ENCODE measurements around the gene SH3BP4. TPM values are rescaled to one million over a fixed set of nuclear protein-coding genes. Genes with fewer than 3 reads are reported as not detected.

The SH3BP4 gene
- total RNA-seq, 1 experiment from 2014 or later: 93.8 TPM

DNA sequence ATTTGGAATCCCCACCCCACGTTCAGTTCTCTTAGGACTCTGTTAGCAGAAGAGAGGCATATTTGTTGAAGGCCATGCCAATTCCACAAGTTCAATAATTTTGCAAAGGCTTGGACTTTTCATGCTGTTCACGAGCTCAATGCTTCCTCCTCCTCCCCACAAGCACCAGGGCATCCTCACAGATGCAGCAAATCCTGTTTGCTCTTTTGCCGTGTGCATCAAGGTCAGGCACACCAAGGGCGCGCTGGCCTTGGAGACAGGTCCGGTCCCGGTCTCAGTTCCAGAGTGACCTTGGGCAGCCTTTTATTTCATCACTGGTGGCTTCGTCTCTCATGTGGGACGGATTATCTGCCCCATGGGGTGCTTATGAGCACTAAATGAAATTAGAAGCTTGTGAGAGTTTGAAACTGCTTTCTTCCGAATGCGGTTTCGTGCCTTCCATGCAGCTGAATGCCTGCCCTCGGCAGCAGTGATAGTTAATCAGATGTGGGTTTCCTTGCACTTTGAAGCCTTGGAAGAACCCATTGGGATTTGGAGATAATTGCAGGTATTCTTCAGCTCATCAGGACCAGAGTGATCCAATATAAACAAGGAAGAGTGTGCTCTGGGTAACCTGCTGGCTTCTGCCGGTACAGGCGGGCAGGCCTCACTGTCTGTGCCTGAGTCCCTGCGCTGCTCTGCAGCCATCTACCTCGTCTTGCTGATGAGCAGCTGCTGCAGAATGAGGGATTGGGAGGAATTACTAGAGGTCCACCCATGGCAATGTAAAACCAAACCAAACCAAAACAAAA lies 140.8 kb downstream of the SH3BP4 start:
- Histone ChIP-seq H3K23ac (ENCODE audit: insufficient read length, low read depth, low read length) (no peak overlapping the region), H3K79me1 (ENCODE audit: insufficient read depth, low read depth, low read length, poor library complexity, severe bottlenecking) (no peaks in the 10 kb centered on the region), H2BK120ac (ENCODE audit: low read depth, low read length, poor library complexity, severe bottlenecking) (no peak overlapping the region), H2BK5ac (ENCODE audit: insufficient read length, low read length) (no peak overlapping the region), H4K91ac (ENCODE audit: insufficient read length, low read depth, low read length) (no peak overlapping the region), H2AFZ (ENCODE audit: low read length) (no peak overlapping the region), H3K23me2 (ENCODE audit: insufficient read length, low read depth, low read length, poor library complexity, severe bottlenecking) (no peaks in the 10 kb centered on the region), H3K27ac (ENCODE audit: insufficient read length, low read depth, low read length) (no peak overlapping the region), H3K4me1 (ENCODE audit: insufficient read depth, low read length) (no peaks in the 10 kb centered on the region), H2BK15ac (ENCODE audit: low read depth, low read length) (no peak overlapping the region), H4K5ac (ENCODE audit: insufficient read length, low read depth, low read length) (no peak overlapping the region), H3K27me3 (ENCODE audit: insufficient read depth, low read length) (no peaks in the 10 kb centered on the region), H3K79me2 (ENCODE audit: insufficient read depth, low read length) (no peaks in the 10 kb centered on the region), H3K4me2 (ENCODE audit: insufficient read depth, insufficient read length, low read length) (no peak overlapping the region), H2BK20ac (ENCODE audit: low read depth, low read length, poor library complexity, severe bottlenecking) (no peak overlapping the region), H3T11ph (ENCODE audit: low read length) (no peak overlapping the region), H4K20me1 (ENCODE audit: control insufficient read depth, insufficient read depth, insufficient read length) (no peaks in the 10 kb centered on the region), H4K8ac (replicated peaks; ENCODE audit: insufficient read length, low read depth, low read length) (no peak overlapping the region), H2BK12ac (ENCODE audit: insufficient read length, low read depth, low read length) (no peak overlapping the region), H3K4ac (ENCODE audit: low read depth, low read length) (no peak overlapping the region), H3K9ac (ENCODE audit: extremely low read depth, insufficient read length, low read length) (no peak overlapping the region), H3K56ac (ENCODE audit: insufficient read length, low read depth, low read length) (no peak overlapping the region), H2AK5ac (ENCODE audit: insufficient read length, low read length) (no peak overlapping the region), H3K14ac (ENCODE audit: insufficient read depth, low read length) (no peak overlapping the region), H3K9me3 (ENCODE audit: control insufficient read depth, low read depth, low read length) (no peaks in the 10 kb centered on the region), H3K18ac (ENCODE audit: insufficient read length, low read depth, low read length) (no peak overlapping the region)
- no peaks in the 10 kb centered on the region for H3K9me3 Mint-ChIP-seq
- no peak overlapping the region for H3K27ac Mint-ChIP-seq
- TF ChIP-seq, protein P1, sequence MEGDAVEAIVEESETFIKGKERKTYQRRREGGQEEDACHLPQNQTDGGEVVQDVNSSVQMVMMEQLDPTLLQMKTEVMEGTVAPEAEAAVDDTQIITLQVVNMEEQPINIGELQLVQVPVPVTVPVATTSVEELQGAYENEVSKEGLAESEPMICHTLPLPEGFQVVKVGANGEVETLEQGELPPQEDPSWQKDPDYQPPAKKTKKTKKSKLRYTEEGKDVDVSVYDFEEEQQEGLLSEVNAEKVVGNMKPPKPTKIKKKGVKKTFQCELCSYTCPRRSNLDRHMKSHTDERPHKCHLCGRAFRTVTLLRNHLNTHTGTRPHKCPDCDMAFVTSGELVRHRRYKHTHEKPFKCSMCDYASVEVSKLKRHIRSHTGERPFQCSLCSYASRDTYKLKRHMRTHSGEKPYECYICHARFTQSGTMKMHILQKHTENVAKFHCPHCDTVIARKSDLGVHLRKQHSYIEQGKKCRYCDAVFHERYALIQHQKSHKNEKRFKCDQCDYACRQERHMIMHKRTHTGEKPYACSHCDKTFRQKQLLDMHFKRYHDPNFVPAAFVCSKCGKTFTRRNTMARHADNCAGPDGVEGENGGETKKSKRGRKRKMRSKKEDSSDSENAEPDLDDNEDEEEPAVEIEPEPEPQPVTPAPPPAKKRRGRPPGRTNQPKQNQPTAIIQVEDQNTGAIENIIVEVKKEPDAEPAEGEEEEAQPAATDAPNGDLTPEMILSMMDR (conservative IDR thresholded peaks at IDR 0.05): no peak
- no peak overlapping the region for H3K4me3 Mint-ChIP-seq
- DNase-seq: no peak
- peaks cover 7 to 11% of the 10 kb centered on the region in 2 experiments; a peak in 3 of 4 replicates for H3K4me1 Mint-ChIP-seq
- peaks cover 6% of the 10 kb centered on the region for H3K27me3 Mint-ChIP-seq (ENCODE audit: low read depth)
- no peaks in the 10 kb centered on the region for H3K36me3 Mint-ChIP-seq (ENCODE audit: insufficient read depth in 1 of 3, low read depth in 3 of 3)
- WGBS (ENCODE audit: extremely low coverage, insufficient read length, low lambda C conversion rate): no CpG with 5 or more reads among the region's 17 CpGs
